Nephron (organoid): ENCODE measurements around the gene MUC13.

Source experiments
- H3K27ac Mint-ChIP-seq, 3 experiments: 2 replicates each; pipeline ENCODE4 v1.8.0; 2020; ENCODE audit warnings: mixed read lengths in 3 of 3, mild to moderate bottlenecking in 2 of 3, moderate library complexity in 1 of 3
- H3K27me3 Mint-ChIP-seq: 2 replicates; pipeline ENCODE4 v1.8.0; 2021; ENCODE audit warnings: low read depth, mild to moderate bottlenecking, moderate library complexity, mixed read lengths
- H3K36me3 Mint-ChIP-seq: 2 replicates; pipeline ENCODE4 v1.8.0; 2020; ENCODE audit warnings: low read depth, mixed read lengths
- H3K4me1 Mint-ChIP-seq: 2 replicates; pipeline ENCODE4 v1.8.0; 2020; ENCODE audit warnings: mixed read lengths
- H3K4me3 Mint-ChIP-seq, 3 experiments: 2 replicates each; pipeline ENCODE4 v1.8.0; 2020; ENCODE audit warnings: mild to moderate bottlenecking in 3 of 3, mixed read lengths in 3 of 3, moderate library complexity in 2 of 3
- H3K9me3 Mint-ChIP-seq: 2 replicates; pipeline ENCODE4 v1.8.0; 2020; ENCODE audit warnings: mixed read lengths
- CTCF ChIP-seq, 3 experiments: fragments of 200-600 bp; sonication (generic); IDR thresholded peaks; one replicate each; pipeline ENCODE4 v1.5.0; 2021; ENCODE audit warnings: antibody characterized with exemption in 3 of 3; ENCODE audit not compliant: unreplicated experiment in 3 of 3

MUC13 gene

GRCh38 chr3:124873226-124873625, 61.3 kb downstream of the MUC13 start:
- H3K36me3 Mint-ChIP-seq = peaks cover 13% of the 10 kb centered on the region
- peaks cover 9% of the 10 kb centered on the region for H3K27me3 Mint-ChIP-seq
- H3K9me3 Mint-ChIP-seq = no peaks in the 10 kb centered on the region
- no peak for TF ChIP-seq CTCF (IDR thresholded peaks at IDR 0.05; ENCODE audit: unreplicated experiment in 3 of 3)
- no peak overlapping the region for H3K4me3 Mint-ChIP-seq
- no peak overlapping the region for H3K27ac Mint-ChIP-seq
- peaks cover 5% of the 10 kb centered on the region for H3K4me1 Mint-ChIP-seq

- Mint-ChIP-seq H3K27ac (no peak overlapping the region), H3K36me3 (peaks cover 21% of the 10 kb centered on the region), H3K27me3 (peaks cover 5% of the 10 kb centered on the region), H3K9me3 (no peaks in the 10 kb centered on the region), H3K4me3 (no peak overlapping the region), H3K4me1 (peaks cover 5% of the 10 kb centered on the region)
- no peak for TF ChIP-seq CTCF (IDR thresholded peaks at IDR 0.05; ENCODE audit: unreplicated experiment in 3 of 3)
These were observed 67.0 kb downstream of the MUC13 start for GRCh38 chr3:124867511-124867910.

GRCh38 chr3:124862006-124862405, 72.5 kb downstream of the MUC13 start:
- TF ChIP-seq CTCF (IDR thresholded peaks at IDR 0.05; ENCODE audit: unreplicated experiment in 3 of 3) = no peak
- Mint-ChIP-seq H3K4me1 (peaks cover 7% of the 10 kb centered on the region), H3K27ac (no peak overlapping the region), H3K4me3 (no peak overlapping the region), H3K36me3 (peaks cover 10% of the 10 kb centered on the region), H3K9me3 (no peaks in the 10 kb centered on the region), H3K27me3 (peaks cover 5% of the 10 kb centered on the region)

GRCh38 chr3:124861041-124861440, 73.5 kb downstream of the MUC13 start:
- H3K27ac Mint-ChIP-seq = peak overlapping the region in 2 of 3 experiments; percentile 63 to 70
- no peak for TF ChIP-seq CTCF (IDR thresholded peaks at IDR 0.05; ENCODE audit: unreplicated experiment in 3 of 3)
- H3K27me3 Mint-ChIP-seq = peaks cover 5% of the 10 kb centered on the region
- H3K4me1 Mint-ChIP-seq = peaks cover 7% of the 10 kb centered on the region
- H3K9me3 Mint-ChIP-seq = no peaks in the 10 kb centered on the region
- H3K4me3 Mint-ChIP-seq = no peak overlapping the region
- peaks cover 8% of the 10 kb centered on the region for H3K36me3 Mint-ChIP-seq

GRCh38 chr3:124860599-124860998, 74.0 kb downstream of the MUC13 start:
- Mint-ChIP-seq H3K36me3 (peaks cover 10% of the 10 kb centered on the region), H3K4me1 (peaks cover 7% of the 10 kb centered on the region), H3K27me3 (peaks cover 5% of the 10 kb centered on the region), H3K9me3 (no peaks in the 10 kb centered on the region), H3K27ac (peak overlapping the region in 2 of 3 experiments; percentile 63 to 70), H3K4me3 (no peak overlapping the region)
- no peak for TF ChIP-seq CTCF (IDR thresholded peaks at IDR 0.05; ENCODE audit: unreplicated experiment in 3 of 3)

GRCh38 chr3:124859025-124859424, 75.5 kb downstream of the MUC13 start:
- no peak overlapping the region for H3K27ac Mint-ChIP-seq
- H3K9me3 Mint-ChIP-seq = no peaks in the 10 kb centered on the region
- TF ChIP-seq CTCF (IDR thresholded peaks at IDR 0.05; ENCODE audit: unreplicated experiment in 3 of 3) = no peak
- H3K4me3 Mint-ChIP-seq = no peak overlapping the region
- H3K36me3 Mint-ChIP-seq = peaks cover 22% of the 10 kb centered on the region
- H3K27me3 Mint-ChIP-seq = peaks cover 5% of the 10 kb centered on the region
- peaks cover 7% of the 10 kb centered on the region for H3K4me1 Mint-ChIP-seq
